Stimulated activated CD4-positive, alpha-beta T cell treated with anti-CD3 and anti-CD28 coated beads, Interleukin-12 subunit alpha, Interleukin-12 subunit beta, amount 100 ng/mL, for 24 hours (primary cell): ENCODE data around the gene SND1.

Experiments
- DNase-seq, 2 experiments: peaks; one replicate each; pipeline ENCODE4 v3.0.0-alpha.2; 2020; ENCODE audit warnings: low read depth in 2 of 2

SND1 gene

GRCh38 chr7:128069373-128070364, 417.7 kb downstream of the SND1 start:
- no peak for DNase-seq

GRCh38 chr7:128071376-128071775, 419.4 kb downstream of the SND1 start:
- no peak for DNase-seq

GRCh38 chr7:128071801-128072200, 419.8 kb downstream of the SND1 start:
- DNase-seq = no peak

- no peak for DNase-seq
Measured at GRCh38 chr7:128073671-128074310, 421.8 kb downstream of the SND1 start.

- DNase-seq = no peak
Measured at GRCh38 chr7:128074336-128074735, 422.3 kb downstream of the SND1 start.

GRCh38 chr7:128074736-128075135, 422.7 kb downstream of the SND1 start:
- no peak for DNase-seq

GRCh38 chr7:128075242-128076095, 423.5 kb downstream of the SND1 start:
- DNase-seq = no peak

GRCh38 chr7:128076196-128076795, 424.3 kb downstream of the SND1 start:
- DNase-seq = no peak

GRCh38 chr7:128076796-128077271, 424.8 kb downstream of the SND1 start:
- DNase-seq = no peak

- DNase-seq = no peak
Measured at GRCh38 chr7:128078309-128078708, 426.3 kb downstream of the SND1 start.

- DNase-seq = no peak
Measured at GRCh38 chr7:128080169-128080568, 428.2 kb downstream of the SND1 start.

GRCh38 chr7:128081351-128081750, 429.4 kb downstream of the SND1 start:
- no peak for DNase-seq

- DNase-seq = no peak
Measured at GRCh38 chr7:128081808-128082207, 429.8 kb downstream of the SND1 start.

- no peak for DNase-seq
Measured at GRCh38 chr7:128082431-128082830, 430.4 kb downstream of the SND1 start.

GRCh38 chr7:128084896-128085608, 433.1 kb downstream of the SND1 start:
- no peak for DNase-seq

GRCh38 chr7:128090492-128090891, 438.5 kb downstream of the SND1 start:
- DNase-seq = no peak

- no peak for DNase-seq
Measured at GRCh38 chr7:128091106-128091505, 439.1 kb downstream of the SND1 start.

GRCh38 chr7:128092221-128092620, 440.2 kb downstream of the SND1 start:
- DNase-seq = no peak

GRCh38 chr7:128093614-128094570, 441.9 kb downstream of the SND1 start:
- DNase-seq = no peak

GRCh38 chr7:128094686-128095085, 442.7 kb downstream of the SND1 start:
- DNase-seq = no peak
